GM06990 (cell line): Measurements from ENCODE around the gene TES.

Experiments
- DNase-seq: peaks from one replicate; pipeline ENCODE4 v3.0.0-alpha.2; 2011; ENCODE audit not compliant: insufficient read length; ENCODE audit errors: extremely low read depth
- H3K27me3 ChIP-seq: replicated peaks from 2 replicates; pipeline ENCODE4 v1.6.0; 2011; ENCODE audit warnings: low read length; ENCODE audit not compliant: control insufficient read depth, insufficient read depth
- H3K36me3 ChIP-seq: 2 replicates; pipeline ENCODE4 v1.5.1; 2011; ENCODE audit warnings: low read length; ENCODE audit not compliant: control insufficient read depth, insufficient read depth
- H3K4me3 ChIP-seq: replicated peaks from 2 replicates; pipeline ENCODE4 v1.5.1; 2011; ENCODE audit warnings: low read depth, mild to moderate bottlenecking, control low read depth, low read length
- CTCF ChIP-seq: IDR thresholded peaks from 2 replicates; pipeline ENCODE4 v1.5.1; 2011; ENCODE audit warnings: low read length, control low read depth, mild to moderate bottlenecking, inconsistent platforms; ENCODE audit not compliant: insufficient read depth, poor library complexity, severe bottlenecking

The TES gene

GRCh38 chr7:116224492-116225098 lies 14.3 kb downstream of the TES start:
- H3K36me3 ChIP-seq: no peaks in the 10 kb centered on the region
- H3K4me3 ChIP-seq: peak overlapping the region; percentile 34
- TF ChIP-seq CTCF: no peak
- no peaks in the 10 kb centered on the region for H3K27me3 ChIP-seq
- no peak for DNase-seq

GRCh38 chr7:116225860-116226259 lies 15.5 kb downstream of the TES start:
- Histone ChIP-seq H3K36me3 (no peaks in the 10 kb centered on the region), H3K4me3 (no peak overlapping the region), H3K27me3 (no peaks in the 10 kb centered on the region)
- TF ChIP-seq CTCF: no peak
- no peak for DNase-seq

- DNase-seq: no peak
- no peak overlapping the region for H3K4me3 ChIP-seq
- no peaks in the 10 kb centered on the region for H3K27me3 ChIP-seq
- no peak for TF ChIP-seq CTCF
- H3K36me3 ChIP-seq: no peaks in the 10 kb centered on the region
Observed at GRCh38 chr7:116226664-116227063, 16.3 kb downstream of the TES start.

- DNase-seq: no peak
Observed at GRCh38 chr7:116227678-116228239, 17.4 kb downstream of the TES start.

GRCh38 chr7:116228241-116228640 lies 17.9 kb downstream of the TES start:
- TF ChIP-seq CTCF: no peak
- H3K36me3 ChIP-seq: no peaks in the 10 kb centered on the region
- no peaks in the 10 kb centered on the region for H3K27me3 ChIP-seq
- H3K4me3 ChIP-seq: no peak overlapping the region
- no peak for DNase-seq

More at GRCh38 chr7:116227678-116228239, 17.4 kb downstream of the TES start:
- H3K4me3 ChIP-seq: no peak overlapping the region
- H3K36me3 ChIP-seq: no peaks in the 10 kb centered on the region
- TF ChIP-seq CTCF: no peak
- H3K27me3 ChIP-seq: no peaks in the 10 kb centered on the region
